ENCODE data around the gene RARB. TPM values are rescaled to one million over a fixed set of nuclear protein-coding genes. Genes with fewer than 3 reads are reported as not detected.

Gene RARB
- total RNA-seq, 2 experiments from 2014 or later, result not detected

DNA sequence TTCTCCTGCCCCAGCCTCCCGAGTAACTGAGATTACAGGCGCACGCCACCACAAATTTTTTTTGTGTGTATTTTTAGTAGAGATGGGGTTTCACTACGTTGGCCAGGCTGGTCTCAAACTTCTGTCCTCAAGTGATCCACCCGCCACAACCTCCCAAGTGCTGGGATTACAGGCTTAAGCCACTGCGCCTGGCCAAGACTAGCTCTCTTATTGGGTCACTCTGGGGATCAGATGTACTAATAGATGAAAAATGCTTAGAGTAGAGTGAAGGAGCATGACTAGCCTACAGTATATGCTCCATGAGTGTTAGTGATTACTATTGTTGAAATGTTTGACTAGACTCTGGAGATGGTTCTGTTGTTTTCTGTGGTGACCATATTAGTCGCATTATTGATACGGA is 21.8 kb downstream of the RARB start:
- no peaks in the 10 kb centered on the region for H3K9me3 Mint-ChIP-seq
- ChIA-PET POLR2A (no interaction called here), CTCF (interaction anchor here (2.7 kb wide), 1 partner anchor 8 kb away, joined by 8 read pairs; no protein-coding TSS in a partner anchor)
- H3K36me3 Mint-ChIP-seq (ENCODE audit: low read depth), result no peaks in the 10 kb centered on the region
- TF ChIP-seq, protein P1, sequence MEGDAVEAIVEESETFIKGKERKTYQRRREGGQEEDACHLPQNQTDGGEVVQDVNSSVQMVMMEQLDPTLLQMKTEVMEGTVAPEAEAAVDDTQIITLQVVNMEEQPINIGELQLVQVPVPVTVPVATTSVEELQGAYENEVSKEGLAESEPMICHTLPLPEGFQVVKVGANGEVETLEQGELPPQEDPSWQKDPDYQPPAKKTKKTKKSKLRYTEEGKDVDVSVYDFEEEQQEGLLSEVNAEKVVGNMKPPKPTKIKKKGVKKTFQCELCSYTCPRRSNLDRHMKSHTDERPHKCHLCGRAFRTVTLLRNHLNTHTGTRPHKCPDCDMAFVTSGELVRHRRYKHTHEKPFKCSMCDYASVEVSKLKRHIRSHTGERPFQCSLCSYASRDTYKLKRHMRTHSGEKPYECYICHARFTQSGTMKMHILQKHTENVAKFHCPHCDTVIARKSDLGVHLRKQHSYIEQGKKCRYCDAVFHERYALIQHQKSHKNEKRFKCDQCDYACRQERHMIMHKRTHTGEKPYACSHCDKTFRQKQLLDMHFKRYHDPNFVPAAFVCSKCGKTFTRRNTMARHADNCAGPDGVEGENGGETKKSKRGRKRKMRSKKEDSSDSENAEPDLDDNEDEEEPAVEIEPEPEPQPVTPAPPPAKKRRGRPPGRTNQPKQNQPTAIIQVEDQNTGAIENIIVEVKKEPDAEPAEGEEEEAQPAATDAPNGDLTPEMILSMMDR (IDR thresholded peaks at IDR 0.05), result no peak
- DNase-seq (no peak), ATAC-seq (no peak)
- H3K27me3 Mint-ChIP-seq, result no peaks in the 10 kb centered on the region
- H3K27ac Mint-ChIP-seq, result no peak overlapping the region
- no peaks in the 10 kb centered on the region for H3K4me1 Mint-ChIP-seq (ENCODE audit: low read depth)
- intact Hi-C loops (cut with micrococcal nuclease), result no loop called here
- no peak overlapping the region for H3K4me3 Mint-ChIP-seq

GRCh38 chr3:25452192-25452591 is 24.1 kb downstream of the RARB start:
- Mint-ChIP-seq H3K36me3 (ENCODE audit: low read depth) (no peaks in the 10 kb centered on the region), H3K27me3 (no peaks in the 10 kb centered on the region), H3K27ac (no peak overlapping the region), H3K9me3 (no peaks in the 10 kb centered on the region), H3K4me3 (no peak overlapping the region), H3K4me1 (ENCODE audit: low read depth) (no peaks in the 10 kb centered on the region)
- CTCF ChIA-PET, result interaction anchor here (2.7 kb wide), 1 partner anchor 10 kb away, joined by 8 read pairs; no protein-coding TSS in a partner anchor
- TF ChIP-seq, protein P1 (IDR thresholded peaks at IDR 0.05), result no peak
- no peak for DNase-seq
- intact Hi-C loops (cut with micrococcal nuclease), result no loop called here
- ATAC-seq, result no peak
- POLR2A ChIA-PET, result no interaction called here

- Mint-ChIP-seq H3K4me1 (ENCODE audit: low read depth) (no peaks in the 10 kb centered on the region), H3K27ac (no peak overlapping the region), H3K9me3 (no peaks in the 10 kb centered on the region), H3K36me3 (ENCODE audit: low read depth) (no peaks in the 10 kb centered on the region), H3K4me3 (no peak overlapping the region), H3K27me3 (no peaks in the 10 kb centered on the region)
- POLR2A ChIA-PET, result no interaction called here
- CTCF ChIA-PET, result no interaction called here
- ATAC-seq (no peak), DNase-seq (no peak)
- intact Hi-C loops (cut with micrococcal nuclease), result no loop called here
- TF ChIP-seq, protein P1 (IDR thresholded peaks at IDR 0.05), result no peak
These were observed 24.7 kb downstream of the RARB start for GRCh38 chr3:25452740-25453139.

DNA sequence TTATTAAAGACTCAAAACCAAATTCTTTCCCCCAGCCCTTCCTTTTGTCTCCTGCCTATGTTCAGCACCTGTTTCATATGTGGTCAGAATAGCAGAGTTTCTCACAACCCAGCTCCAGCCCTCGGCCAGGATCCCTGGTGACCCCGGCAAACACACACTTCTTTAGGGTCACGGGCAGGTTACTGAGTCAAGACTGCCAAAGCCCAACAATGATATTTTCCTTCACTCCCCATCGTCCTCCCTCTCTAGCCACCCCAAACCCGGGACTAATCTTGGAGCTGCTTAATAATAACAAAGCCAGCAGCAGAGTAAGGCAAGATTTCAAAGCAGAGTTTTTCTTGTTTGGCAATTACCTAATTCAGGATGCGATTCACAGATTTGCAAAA is 25.5 kb downstream of the RARB start:
- Mint-ChIP-seq H3K36me3 (ENCODE audit: low read depth) (no peaks in the 10 kb centered on the region), H3K27me3 (no peaks in the 10 kb centered on the region), H3K4me1 (ENCODE audit: low read depth) (no peaks in the 10 kb centered on the region), H3K4me3 (no peak overlapping the region), H3K9me3 (no peaks in the 10 kb centered on the region), H3K27ac (no peak overlapping the region)
- ATAC-seq, result no peak
- CTCF ChIA-PET, result no interaction called here
- intact Hi-C loops (cut with micrococcal nuclease), result no loop called here
- TF ChIP-seq, protein P1 (IDR thresholded peaks at IDR 0.05), result no peak
- DNase-seq, result no peak
- POLR2A ChIA-PET, result no interaction called here

- Mint-ChIP-seq H3K9me3 (no peaks in the 10 kb centered on the region), H3K4me1 (ENCODE audit: low read depth) (no peaks in the 10 kb centered on the region), H3K27ac (no peak overlapping the region), H3K4me3 (no peak overlapping the region), H3K27me3 (no peaks in the 10 kb centered on the region), H3K36me3 (ENCODE audit: low read depth) (no peaks in the 10 kb centered on the region)
- ChIA-PET CTCF (interaction anchor here (0.6 to 0.7 kb wide), 2 partner anchors 16 to 485 kb away, joined by 3 read pairs; no protein-coding TSS in a partner anchor), POLR2A (no interaction called here)
- no peak for DNase-seq
- intact Hi-C loops (cut with micrococcal nuclease), result no loop called here
- no peak for ATAC-seq
- TF ChIP-seq, protein P1 (IDR thresholded peaks at IDR 0.05), result no peak
These were observed 26.2 kb downstream of the RARB start for GRCh38 chr3:25454005-25454927.

Data from activated CD8-positive, alpha-beta T cell treated with anti-CD3 and anti-CD28 coated beads for 36 hours (primary cell).